SH-SY5Y (cell line): ENCODE data around the gene TTLL6.

ENCODE experiments used
- GATA2 ChIP-seq: IDR thresholded peaks from 2 replicates; pipeline ENCODE4 v1.6.1; 2011; ENCODE audit warnings: mild to moderate bottlenecking, low read depth, low read length
- GATA3 ChIP-seq: IDR thresholded peaks from 2 replicates; pipeline ENCODE4 v1.6.1; 2011; ENCODE audit warnings: low read depth, mild to moderate bottlenecking, low read length, moderate library complexity

DNA sequence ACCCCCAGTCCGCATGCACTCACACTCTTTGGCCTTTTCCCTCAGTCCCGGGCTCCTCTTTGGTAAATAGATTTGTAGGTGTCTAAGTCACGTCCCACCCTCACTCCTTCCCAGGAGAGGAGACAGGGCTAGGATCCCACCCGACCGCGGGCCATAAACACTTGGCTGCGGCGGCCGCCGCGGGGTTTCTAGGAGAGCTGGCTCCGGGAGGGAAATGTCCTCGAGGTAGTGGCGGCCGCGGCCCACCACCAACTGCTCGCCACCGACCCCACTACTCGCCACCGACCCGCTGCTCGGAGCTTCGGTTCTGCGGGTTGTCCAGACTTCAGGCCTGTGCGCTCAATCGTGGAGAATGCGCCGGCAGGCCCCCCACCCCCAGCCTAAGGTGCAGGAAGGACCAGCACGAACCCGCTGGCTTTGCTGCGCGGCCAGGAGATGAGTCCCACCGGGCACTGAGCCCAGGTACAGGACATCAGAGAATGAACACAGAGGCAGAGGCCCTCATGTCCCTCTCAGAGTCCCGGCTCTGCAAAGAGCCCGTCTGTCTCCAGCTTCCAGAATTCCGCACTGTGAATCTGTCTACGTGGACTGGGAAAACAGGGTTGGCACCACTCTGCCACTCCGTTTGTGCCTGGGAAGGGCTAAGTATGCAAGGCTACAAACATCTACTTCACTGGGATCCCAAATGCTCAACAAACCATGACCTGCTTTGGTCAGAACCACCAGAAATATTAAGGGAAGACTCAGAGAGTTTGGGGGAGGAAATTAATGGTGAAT lies 91.6 kb downstream of the TTLL6 start:
- TF ChIP-seq GATA2 (no peak), GATA3 (no peak)
